Superior temporal gyrus (tissue), 1 donor: Measurements from ENCODE around the gene DPT.
"Not testable (repeated sequence)": the region's sequence is repeated elsewhere in the genome, so short reads cannot be mapped to it uniquely, and the experiment has no call there.

Source experiments
- DNase-seq: peaks from one replicate; pipeline ENCODE4 v3.0.0-alpha.2; 2016; ENCODE audit errors: extremely low spot score

DPT gene

GRCh38 chr1:168728473-168729404 lies at the start of gene DPT:
TSS of gene DPT (minus strand) at chr1:168729206. CDS start at chr1:168729174, 32 bp downstream.
- DNase-seq, result no peak

DNA sequence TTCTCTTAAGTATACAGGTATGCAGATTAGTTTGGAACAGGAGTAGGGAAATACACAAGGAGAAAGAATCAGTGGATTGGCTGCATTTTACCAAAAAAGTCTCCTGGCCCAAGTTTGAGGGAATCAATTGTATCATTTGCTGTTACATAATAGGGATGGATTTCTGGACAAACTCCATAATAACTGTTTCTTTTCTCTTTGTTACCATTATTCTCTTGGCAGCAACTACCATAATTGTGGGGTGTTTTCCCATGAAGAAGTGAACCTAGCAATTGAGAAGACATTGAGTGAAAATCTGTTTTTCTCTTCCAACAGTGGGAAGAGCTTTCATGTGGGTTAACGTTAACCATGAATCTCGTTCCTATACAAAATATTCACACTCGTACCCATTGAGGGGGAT lies 46.4 kb upstream of the DPT start:
- no peak for DNase-seq

DNA sequence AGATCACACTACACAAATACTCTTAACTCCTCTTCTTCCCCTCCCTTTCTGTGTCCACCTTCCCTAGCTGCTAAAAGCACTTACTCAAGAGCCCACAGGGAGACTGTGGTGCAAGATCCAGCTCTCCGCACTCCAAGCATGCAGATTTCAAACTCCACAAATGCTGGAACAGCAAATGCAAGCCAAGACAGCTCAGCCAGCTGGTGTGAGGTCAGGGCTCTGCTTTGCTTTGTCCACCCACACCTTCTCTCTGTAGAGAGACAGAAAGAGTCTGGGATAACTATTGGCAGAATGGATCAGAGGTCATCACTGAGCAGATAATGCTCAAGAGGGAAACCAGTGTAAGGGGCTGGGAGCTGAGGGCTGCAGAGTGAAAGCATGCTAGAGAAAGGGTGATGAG lies 45.2 kb upstream of the DPT start:
- DNase-seq, result no peak

- no peak for DNase-seq
Measured at GRCh38 chr1:168772428-168773060, 43.5 kb upstream of the DPT start.

- no peak for DNase-seq
Measured at GRCh38 chr1:168771104-168771630, 42.2 kb upstream of the DPT start.

GRCh38 chr1:168769893-168770292 lies 40.9 kb upstream of the DPT start:
- DNase-seq, result not testable (repeated sequence)

GRCh38 chr1:168767894-168768584 lies 39.0 kb upstream of the DPT start:
- DNase-seq, result peak; percentile 26

GRCh38 chr1:168766568-168766967 lies 37.6 kb upstream of the DPT start:
- no peak for DNase-seq

GRCh38 chr1:168763031-168763430 lies 34.0 kb upstream of the DPT start:
- no peak for DNase-seq

GRCh38 chr1:168762473-168762872 lies 33.5 kb upstream of the DPT start:
- DNase-seq, result no peak

DNA sequence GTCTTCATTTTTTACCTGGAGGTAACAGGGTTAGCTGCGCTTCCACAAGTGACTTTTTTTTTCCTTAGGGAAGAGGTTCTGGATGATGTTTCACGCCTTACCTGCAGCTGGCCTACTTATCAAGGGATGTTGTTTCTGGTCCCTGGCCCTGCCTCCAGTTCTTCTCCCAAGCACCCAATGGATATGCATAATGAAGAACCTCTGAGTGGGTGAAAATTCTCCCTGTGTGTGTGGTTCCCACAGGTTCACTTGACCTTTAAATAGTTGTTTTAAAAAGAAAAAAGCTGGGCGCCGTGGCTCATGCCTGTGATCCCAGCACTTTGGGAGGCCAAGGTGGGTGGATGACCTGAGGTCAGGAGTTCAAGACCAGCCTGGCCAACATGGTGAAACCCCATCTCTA lies 31.8 kb upstream of the DPT start:
- DNase-seq, result no peak

GRCh38 chr1:168760241-168760640 lies 31.2 kb upstream of the DPT start:
- DNase-seq, result no peak

- no peak for DNase-seq
Measured at GRCh38 chr1:168759077-168759476, 30.1 kb upstream of the DPT start.

GRCh38 chr1:168758503-168758902 lies 29.5 kb upstream of the DPT start:
- no peak for DNase-seq

GRCh38 chr1:168755800-168756418 lies 26.9 kb upstream of the DPT start:
- DNase-seq, result no peak

DNA sequence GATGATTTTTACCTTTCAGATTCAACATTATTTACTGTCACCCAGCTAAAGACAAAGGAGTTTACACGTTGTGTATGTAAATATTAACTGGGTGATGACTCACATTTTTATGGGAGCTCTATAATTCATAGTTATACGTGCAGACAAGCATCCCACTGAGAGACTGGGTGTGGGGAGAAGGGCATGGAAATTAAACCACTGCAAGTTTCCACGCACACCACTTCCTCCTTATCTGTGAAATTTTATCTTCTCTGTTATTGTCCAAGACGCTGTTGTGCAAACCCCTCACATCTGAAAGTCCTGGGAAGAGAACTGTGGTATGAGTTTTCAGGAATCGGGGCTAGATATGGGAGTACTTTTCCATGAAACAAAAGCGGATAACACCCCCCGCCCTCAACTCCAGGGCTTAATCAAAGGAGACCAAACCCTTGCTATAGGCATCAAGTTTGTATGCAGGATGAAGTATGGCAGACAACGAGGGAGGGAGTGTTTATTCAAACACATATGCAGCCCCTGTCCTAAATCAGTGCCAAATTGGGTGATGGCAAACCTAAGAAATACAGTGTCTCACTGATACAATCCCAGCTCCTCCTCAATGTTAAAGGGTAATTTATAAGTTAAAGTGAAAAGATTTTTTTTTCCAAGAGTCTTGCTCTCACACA lies 23.3 kb upstream of the DPT start:
- DNase-seq, result no peak

DNA sequence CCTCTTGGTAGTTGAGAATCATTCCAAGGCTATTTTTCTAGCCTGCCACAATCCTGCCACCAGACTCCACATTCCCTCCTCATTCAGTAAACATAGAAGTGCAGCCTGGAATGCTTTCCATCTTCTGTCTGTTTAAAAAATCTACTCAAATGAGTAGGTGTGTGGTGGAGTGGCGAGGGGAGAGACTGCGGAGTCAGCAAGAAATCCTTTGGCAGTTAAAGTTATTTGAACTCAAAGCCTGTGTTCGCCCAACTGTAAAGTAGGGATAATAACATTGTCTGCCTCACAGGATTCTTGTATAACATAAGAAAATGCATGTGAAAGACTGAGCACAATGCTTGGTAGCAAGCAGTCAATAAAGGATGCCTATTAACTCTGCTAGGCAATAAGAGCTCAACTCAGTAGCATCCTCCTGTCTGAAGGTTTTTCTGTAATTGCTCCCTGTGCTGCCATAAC lies 22.2 kb upstream of the DPT start:
- DNase-seq, result no peak

- DNase-seq, result no peak
Measured at GRCh38 chr1:168742994-168743650, 14.1 kb upstream of the DPT start.

GRCh38 chr1:168742386-168742785 lies 13.4 kb upstream of the DPT start:
- DNase-seq, result no peak

DNA sequence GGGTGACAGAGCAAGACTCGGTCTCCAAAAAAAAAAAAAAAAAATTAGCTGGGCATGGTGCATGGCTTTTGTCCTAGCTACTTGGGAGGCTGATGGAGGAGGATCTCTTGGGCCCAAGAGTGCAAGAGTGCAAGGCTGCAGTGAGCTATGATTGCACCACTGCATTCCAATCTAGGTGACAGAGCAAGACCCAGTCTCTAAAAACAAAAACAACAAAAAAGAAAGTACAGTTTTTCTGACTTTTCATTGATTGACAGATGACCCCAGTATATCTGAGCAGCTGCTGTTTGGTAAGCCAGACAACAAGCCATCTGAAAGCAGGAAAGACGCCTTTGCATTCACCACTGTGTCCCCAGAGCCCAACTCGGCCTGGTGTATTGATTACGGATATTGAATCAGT lies 10.9 kb upstream of the DPT start:
- no peak for DNase-seq

DNA sequence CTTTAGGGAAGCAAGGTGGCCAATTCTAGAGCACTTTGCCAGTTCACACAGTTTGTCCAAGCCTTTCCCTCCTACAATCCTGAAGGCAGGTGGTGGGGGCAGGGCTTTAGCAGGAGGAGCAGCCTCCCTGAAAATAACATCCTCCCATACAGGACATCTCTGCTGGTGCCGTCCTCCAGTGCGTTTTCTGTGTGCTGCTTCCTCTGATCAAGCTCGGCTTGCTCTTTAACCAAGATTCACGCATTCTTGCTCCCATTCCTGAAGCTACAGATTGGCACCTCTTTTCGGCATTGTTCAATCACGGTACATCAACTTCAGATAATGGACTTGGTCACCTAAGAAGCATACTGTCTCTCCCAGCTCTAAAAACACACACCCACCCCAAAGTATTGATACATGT lies 7.5 kb upstream of the DPT start:
- DNase-seq, result peak; percentile 25
